Kidney (tissue), 14 donors: ENCODE results near the gene CDC25A. TPM values are rescaled to one million over a fixed set of nuclear protein-coding genes. Genes with fewer than 3 reads are reported as not detected.
A peak's percentile ranks its signal among the peaks of the same experiment; 100 is the strongest.

ENCODE experiments used
- DNase-seq, 5 donors: peaks; one replicate each; pipeline ENCODE4 v3.0.0-alpha.2; 2013 to 2020
- FAIRE-seq: peaks from 2 replicates; lab custom pipeline; 2012; peaks lifted over from hg19 to GRCh38; lab: Jason Lieb, UNC
- H3K27ac ChIP-seq, 2 donors: one replicate each; pipeline ENCODE4 v1.7.0; 2013; ENCODE audit warnings: low read depth in 2 of 2, low read length in 2 of 2, inconsistent platforms in 1 of 2
- H3K27me3 ChIP-seq: one replicate; pipeline ENCODE4 v1.7.1; 2013; ENCODE audit warnings: low read length, inconsistent platforms; ENCODE audit not compliant: control insufficient read depth, insufficient read depth
- H3K36me3 ChIP-seq, 3 donors: one replicate each; pipeline versions ENCODE4 v1.7.0 to v1.7.1; 2013; ENCODE audit warnings: low read length in 3 of 3, control low read depth in 1 of 3, inconsistent platforms in 1 of 3; ENCODE audit not compliant: insufficient read depth in 3 of 3, control insufficient read depth in 2 of 3
- H3K4me1 ChIP-seq, 3 donors: one replicate each; pipeline versions ENCODE4 v1.7.0 to v1.7.1; 2013; ENCODE audit warnings: low read length in 3 of 3, inconsistent platforms in 1 of 3, low read depth in 1 of 3; ENCODE audit not compliant: control insufficient read depth in 2 of 3, insufficient read depth in 2 of 3
- H3K4me3 ChIP-seq, 3 donors: one replicate each; pipeline versions ENCODE4 v1.7.0 to v1.8.1; 2013; ENCODE audit warnings: low read length in 3 of 3, control low read depth in 1 of 3, inconsistent platforms in 1 of 3
- H3K9ac ChIP-seq, 3 donors: one replicate each; pipeline versions ENCODE4 v1.7.0 to v1.7.1; 2013; ENCODE audit warnings: low read length in 3 of 3, control low read depth in 1 of 3, inconsistent platforms in 1 of 3
- H3K9me3 ChIP-seq, 3 donors: one replicate each; pipeline versions ENCODE4 v1.7.0 to v1.7.1; 2013; ENCODE audit warnings: low read length in 3 of 3, control low read depth in 1 of 3, inconsistent platforms in 1 of 3; ENCODE audit not compliant: control insufficient read depth in 2 of 3, insufficient read depth in 1 of 3
- intact Hi-C: fragments of 100-400 bp; cut with DNase I; formaldehyde crosslinking; loops from one replicate; pipeline ENCODE4 v1.11.1; 2022
- polyA plus RNA-seq: library from polyadenylated mRNA; stranded (reverse); fragments of 350-450 nt; fragmentation: Illumina TruSeq; extraction: RNeasy Lipid Tissue Mini Kit (QIAGEN cat#74804); gene quantifications from one replicate; pipeline ENCODE4 v1.2.3, GENCODE V29; 2014; ENCODE audit warnings: low read depth, low replicate concordance; ENCODE audit not compliant: insufficient read depth
- total RNA-seq: library from RNA; stranded (reverse); fragmentation: NEBNext Ultra II Directional; extraction: Animal tissue kit (Norgen Biotek cat#: 25700); gene quantifications from one replicate; pipeline ENCODE4 v1.2.1, GENCODE V29; 2021
- TF ChIP-seq, protein P1 (sequence below): IDR thresholded peaks from 3 replicates; pipeline ENCODE4 v1.5.1; 2012; ENCODE audit warnings: mild to moderate bottlenecking, moderate library complexity, borderline replicate concordance; ENCODE audit not compliant: insufficient read depth; ENCODE audit errors: extremely low read depth
- donor health status: control.
- donor health status: control.
- donor health status: control.
- donor health status: control.
- donor health status: control.
- donor health status: DM: yes; HTN: yes; CAD: no.
- donor health status: Normal renal cell carcinoma (clear cell type).

The CDC25A gene
- total and polyA plus RNA-seq, 2 donors from 2014 or later = 0.88 to 1.6 TPM

GRCh38 chr3:48189321-48189720, 1.1 kb upstream of the CDC25A start:
- intact Hi-C loops = no loop called here
- no peak overlapping the region for H3K27ac ChIP-seq
- H3K9me3 ChIP-seq = no peaks in the 10 kb centered on the region
- TF ChIP-seq, protein P1, sequence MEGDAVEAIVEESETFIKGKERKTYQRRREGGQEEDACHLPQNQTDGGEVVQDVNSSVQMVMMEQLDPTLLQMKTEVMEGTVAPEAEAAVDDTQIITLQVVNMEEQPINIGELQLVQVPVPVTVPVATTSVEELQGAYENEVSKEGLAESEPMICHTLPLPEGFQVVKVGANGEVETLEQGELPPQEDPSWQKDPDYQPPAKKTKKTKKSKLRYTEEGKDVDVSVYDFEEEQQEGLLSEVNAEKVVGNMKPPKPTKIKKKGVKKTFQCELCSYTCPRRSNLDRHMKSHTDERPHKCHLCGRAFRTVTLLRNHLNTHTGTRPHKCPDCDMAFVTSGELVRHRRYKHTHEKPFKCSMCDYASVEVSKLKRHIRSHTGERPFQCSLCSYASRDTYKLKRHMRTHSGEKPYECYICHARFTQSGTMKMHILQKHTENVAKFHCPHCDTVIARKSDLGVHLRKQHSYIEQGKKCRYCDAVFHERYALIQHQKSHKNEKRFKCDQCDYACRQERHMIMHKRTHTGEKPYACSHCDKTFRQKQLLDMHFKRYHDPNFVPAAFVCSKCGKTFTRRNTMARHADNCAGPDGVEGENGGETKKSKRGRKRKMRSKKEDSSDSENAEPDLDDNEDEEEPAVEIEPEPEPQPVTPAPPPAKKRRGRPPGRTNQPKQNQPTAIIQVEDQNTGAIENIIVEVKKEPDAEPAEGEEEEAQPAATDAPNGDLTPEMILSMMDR = no peak
- FAIRE-seq (no peak), DNase-seq (peak in 2 of 5 donors; percentile 1 to 28)
- H3K9ac ChIP-seq = no peak overlapping the region
- no peaks in the 10 kb centered on the region for H3K36me3 ChIP-seq
- peaks cover 2 to 7% (median 4%) of the 10 kb centered on the region in 3 donors for H3K4me1 ChIP-seq
- no peaks in the 10 kb centered on the region for H3K27me3 ChIP-seq
- no peak overlapping the region for H3K4me3 ChIP-seq

GRCh38 chr3:48187579-48188265, 495 bp downstream of the CDC25A start:
- peak; percentile 92 to 94 (median 93) for DNase-seq
- no peak for FAIRE-seq
- Histone ChIP-seq H3K4me3 (peak overlapping the region; percentile 78 to 81 (median 81)), H3K9ac (peak overlapping the region; percentile 59 to 74 (median 65)), H3K27me3 (no peaks in the 10 kb centered on the region), H3K27ac (no peak overlapping the region), H3K36me3 (peaks cover 0 to 1% (median 0%) of the 10 kb centered on the region in 3 donors), H3K9me3 (no peaks in the 10 kb centered on the region), H3K4me1 (peaks cover 2 to 7% (median 4%) of the 10 kb centered on the region in 3 donors)
- TF ChIP-seq, protein P1 = no peak
- intact Hi-C loops = no loop called here

- Histone ChIP-seq H3K9me3 (no peaks in the 10 kb centered on the region), H3K27me3 (no peaks in the 10 kb centered on the region), H3K9ac (peak overlapping the region; percentile 43 to 65 (median 59)), H3K36me3 (peaks cover 0 to 6% (median 0%) of the 10 kb centered on the region in 3 donors), H3K4me1 (peaks cover 2 to 7% (median 4%) of the 10 kb centered on the region in 3 donors), H3K27ac (no peak overlapping the region), H3K4me3 (peak overlapping the region; percentile 45 to 78 (median 64))
- TF ChIP-seq, protein P1 = no peak
- DNase-seq (peak in 2 of 5 donors; percentile 15 to 40), FAIRE-seq (no peak)
- intact Hi-C loops = no loop called here
Measured at GRCh38 chr3:48187301-48187578, 977 bp downstream of the CDC25A start.
